Choroid plexus epithelial cell (primary cell): Measurements from ENCODE around the gene EYS.

Source experiments
- DNase-seq: peaks from one replicate; pipeline ENCODE4 v3.0.0-alpha.2; 2010; ENCODE audit warnings: low read depth
- H3K4me3 ChIP-seq: 2 replicates; pipeline ENCODE4 v1.5.1; 2011; ENCODE audit warnings: low read depth, mild to moderate bottlenecking, control low read depth, low read length, moderate library complexity
- CTCF ChIP-seq: conservative IDR thresholded peaks from 2 replicates; pipeline ENCODE4 v1.5.1; 2011; ENCODE audit warnings: low read depth, mild to moderate bottlenecking, control low read depth, inconsistent platforms, low read length, moderate library complexity

Gene EYS

DNA sequence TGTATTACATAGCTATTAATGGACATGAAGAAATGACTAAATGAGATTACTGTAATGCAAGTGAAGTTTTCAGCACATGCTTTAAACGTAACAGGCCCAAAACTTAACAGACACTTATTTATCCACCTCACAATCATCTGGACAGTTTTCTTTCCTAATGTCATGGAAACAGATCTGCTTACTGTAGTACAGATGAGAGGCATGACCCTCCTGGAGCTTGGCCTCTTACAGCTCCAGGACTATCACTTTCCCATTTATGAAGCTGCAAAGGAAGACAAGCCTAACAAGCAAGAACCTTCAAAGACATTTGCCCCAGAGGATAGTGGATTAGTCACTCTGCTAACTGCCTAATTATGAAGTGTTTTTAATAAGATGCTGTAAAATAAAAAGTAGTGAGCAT is 1652.2 kb downstream of the EYS start:
- H3K4me3 ChIP-seq: no peak overlapping the region
- DNase-seq: no peak
- TF ChIP-seq CTCF: no peak

DNA sequence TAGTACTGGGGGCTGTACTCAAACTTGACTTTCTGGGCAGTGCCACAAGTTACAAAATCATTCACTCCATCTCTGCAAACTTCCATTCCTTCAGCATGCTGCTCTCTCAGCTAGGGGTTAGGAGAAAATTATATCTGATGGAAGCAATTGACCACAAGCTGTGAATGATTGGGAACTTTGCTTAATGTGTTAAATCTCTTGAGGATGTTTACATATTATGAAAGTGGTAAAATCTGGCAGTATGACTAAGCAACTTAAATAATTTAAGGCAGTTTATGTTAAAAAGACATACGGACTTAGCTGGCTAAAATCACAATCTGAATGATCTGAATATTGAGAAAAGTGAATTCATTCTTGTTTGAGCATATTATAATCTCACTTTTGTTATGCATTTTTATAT is 1656.4 kb downstream of the EYS start:
- H3K4me3 ChIP-seq: no peak overlapping the region
- TF ChIP-seq CTCF: no peak
- no peak for DNase-seq

DNA sequence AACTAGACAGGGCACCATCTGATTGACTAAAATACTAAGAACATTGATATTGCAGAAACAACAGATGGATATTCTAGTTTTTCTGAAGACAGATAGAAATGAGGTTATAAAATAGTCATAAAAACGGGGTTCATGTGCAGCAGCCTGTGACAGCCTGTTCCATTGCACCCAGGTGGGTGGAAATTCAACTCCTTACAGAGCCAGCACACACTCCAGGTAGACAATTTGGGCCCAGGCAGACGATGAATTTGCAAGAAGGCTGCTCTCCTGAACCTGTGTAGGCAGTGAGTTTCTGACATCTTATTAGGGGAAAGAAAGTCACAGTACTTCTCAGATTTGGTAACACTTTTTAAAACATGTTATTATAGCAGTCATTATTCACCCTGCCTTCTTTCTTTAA is 1657.3 kb downstream of the EYS start:
- no peak for DNase-seq
- TF ChIP-seq CTCF: no peak

GRCh38 chr6:64046746-64047208 is 1660.2 kb downstream of the EYS start:
- TF ChIP-seq CTCF: no peak
- H3K4me3 ChIP-seq: no peak overlapping the region
- no peak for DNase-seq

More for the DNA sequence above, 1657.3 kb downstream of the EYS start:
- no peak overlapping the region for H3K4me3 ChIP-seq

GRCh38 chr6:64041373-64041772 is 1665.7 kb downstream of the EYS start:
- no peak overlapping the region for H3K4me3 ChIP-seq
- DNase-seq: no peak
- TF ChIP-seq CTCF: no peak

DNA sequence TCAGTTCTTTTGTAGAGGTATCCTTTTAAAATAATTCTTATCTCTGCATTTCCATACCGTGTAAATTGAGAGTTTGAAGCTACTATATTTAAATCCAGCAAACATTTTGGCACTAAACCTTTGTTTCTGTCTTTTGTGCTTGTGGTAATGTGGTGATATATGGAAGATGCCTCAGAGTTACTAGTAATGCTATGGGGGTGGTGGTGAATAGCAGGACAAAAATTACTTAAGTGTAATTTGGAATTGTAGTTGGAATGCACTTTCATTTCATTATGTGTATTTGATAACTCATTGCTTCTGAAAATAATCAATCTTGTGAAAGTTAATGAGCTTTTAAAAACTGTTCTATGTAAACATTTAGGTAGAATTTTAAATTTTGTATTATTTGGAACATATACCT is 1666.9 kb downstream of the EYS start:
- no peak for DNase-seq
- no peak for TF ChIP-seq CTCF
- no peak overlapping the region for H3K4me3 ChIP-seq

DNA sequence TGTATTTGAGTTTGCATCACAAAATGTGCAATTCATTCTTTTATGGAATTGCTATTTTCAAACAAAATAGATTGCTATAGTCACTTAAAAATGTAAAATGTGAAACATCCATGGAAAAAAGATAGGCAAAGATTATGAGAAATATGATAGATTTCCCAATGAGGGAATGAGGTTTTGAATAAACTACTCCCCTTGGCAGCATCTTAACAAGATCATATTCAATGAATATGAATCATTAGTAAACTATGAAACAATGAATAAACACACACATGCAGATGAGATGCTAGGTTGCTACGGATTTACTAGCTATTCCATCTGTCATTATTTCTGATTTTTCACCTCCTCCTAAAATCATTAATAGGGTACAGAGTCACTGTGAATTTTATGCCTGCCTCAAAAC is 1669.6 kb downstream of the EYS start:
- H3K4me3 ChIP-seq: no peak overlapping the region
- no peak for TF ChIP-seq CTCF
- DNase-seq: no peak
